ENCODE measurements around the gene ABCC6. TPM values are rescaled to one million over a fixed set of nuclear protein-coding genes. Genes with fewer than 3 reads are reported as not detected.
"Not testable (repeated sequence)": the region's sequence is repeated elsewhere in the genome, so short reads cannot be mapped to it uniquely, and the experiment has no call there.

Gene ABCC6
- total RNA-seq, 1 experiment from 2014 or later: 2.7 TPM

GRCh38 chr16:16162591-16162990, 60.7 kb downstream of the ABCC6 start:
- no peak for TF ChIP-seq EGR1 (IDR thresholded peaks at IDR 0.05; ENCODE audit: low read depth)
- no peak for TF ChIP-seq ELF1 (IDR thresholded peaks at IDR 0.05; ENCODE audit: borderline replicate concordance, low read depth)
- TF ChIP-seq EZH2phosphoT487 (IDR thresholded peaks at IDR 0.05; ENCODE audit: borderline replicate concordance): no peak
- TF ChIP-seq FOSL1 (IDR thresholded peaks at IDR 0.05; ENCODE audit: low read depth): no peak
- TF ChIP-seq JUND (IDR thresholded peaks at IDR 0.05): no peak
- no peak for TF ChIP-seq SP1 (IDR thresholded peaks at IDR 0.05; ENCODE audit: low read depth)
- TF ChIP-seq POLR2AphosphoS5 (IDR thresholded peaks at IDR 0.05; ENCODE audit: low read depth, low read length): no peak
- TF ChIP-seq EZH2 (IDR thresholded peaks at IDR 0.05): no peak
- BruUV-seq (replicated peaks): no TSS peak
- Histone ChIP-seq H3K27me3 (ENCODE audit: insufficient read depth, low read length) (no peaks in the 10 kb centered on the region), H3K4me1 (ENCODE audit: control insufficient read depth in 1 of 2, insufficient read depth in 2 of 2, low read length in 2 of 2) (no peaks in the 10 kb centered on the region), H3K9me3 (ENCODE audit: control insufficient read depth in 1 of 2, insufficient read depth in 1 of 2, low read depth in 1 of 2, low read length in 2 of 2) (no peaks in the 10 kb centered on the region), H3K4me2 (ENCODE audit: low read length) (no peak overlapping the region), H3K27ac (ENCODE audit: low read depth, low read length) (no peak overlapping the region), H3K4me3 (replicated peaks in 1 of 2; ENCODE audit: low read depth in 1 of 2, low read length in 2 of 2) (no peak overlapping the region), H3K36me3 (ENCODE audit: control insufficient read depth in 1 of 2, insufficient read depth in 2 of 2, low read length in 2 of 2) (no peaks in the 10 kb centered on the region), H3K79me2 (ENCODE audit: insufficient read depth, low read length) (no peaks in the 10 kb centered on the region), H2AFZ (ENCODE audit: low read depth, low read length, poor library complexity, severe bottlenecking) (no peak overlapping the region), H4K20me1 (ENCODE audit: insufficient read depth) (no peaks in the 10 kb centered on the region), H3K9ac (ENCODE audit: low read length) (no peak overlapping the region), H3K9me2 (ENCODE audit: insufficient read depth) (no peaks in the 10 kb centered on the region)
- ChIA-PET CTCF (no interaction called here), RAD21 (ENCODE audit: low non-redundant PET in 1 of 2, low total read pairs in 2 of 2, uncharacterized antibody in 2 of 2, unreplicated experiment in 2 of 2) (no interaction called here), POLR2A (no interaction called here)
- DNase-seq (ENCODE audit: low read depth, low spot score) (no peak), ATAC-seq (no peak)
- intact Hi-C loops (cut with micrococcal nuclease): no loop called here

GRCh38 chr16:16161840-16162239, 61.5 kb downstream of the ABCC6 start:
- CTCF ChIA-PET; RAD21 ChIA-PET (ENCODE audit: low non-redundant PET in 1 of 2, low total read pairs in 2 of 2, uncharacterized antibody in 2 of 2, unreplicated experiment in 2 of 2); DNase-seq (ENCODE audit: low read depth, low spot score); H2AFZ ChIP-seq (ENCODE audit: low read depth, low read length, poor library complexity, severe bottlenecking); H4K20me1 ChIP-seq (ENCODE audit: insufficient read depth); POLR2A ChIA-PET; H3K4me1 ChIP-seq (ENCODE audit: control insufficient read depth in 1 of 2, insufficient read depth in 2 of 2, low read length in 2 of 2); H3K27me3 ChIP-seq (ENCODE audit: insufficient read depth, low read length); H3K9ac ChIP-seq (ENCODE audit: low read length); BruUV-seq (replicated peaks); H3K36me3 ChIP-seq (ENCODE audit: control insufficient read depth in 1 of 2, insufficient read depth in 2 of 2, low read length in 2 of 2); H3K4me2 ChIP-seq (ENCODE audit: low read length); H3K9me3 ChIP-seq (ENCODE audit: control insufficient read depth in 1 of 2, insufficient read depth in 1 of 2, low read depth in 1 of 2, low read length in 2 of 2); intact Hi-C loops (cut with micrococcal nuclease); H3K4me3 ChIP-seq (replicated peaks in 1 of 2; ENCODE audit: low read depth in 1 of 2, low read length in 2 of 2); H3K9me2 ChIP-seq (ENCODE audit: insufficient read depth); H3K79me2 ChIP-seq (ENCODE audit: insufficient read depth, low read length); H3K27ac ChIP-seq (ENCODE audit: low read depth, low read length); ATAC-seq: not testable (repeated sequence)

Data from HCT116 (cell line).